ENCODE measurements around the gene SLC16A9.
A peak's percentile ranks its signal among the peaks of the same experiment; 100 is the strongest.

The SLC16A9 gene

GRCh38 chr10:59624136-59624535, 85.5 kb downstream of the SLC16A9 start:
- H3K27me3 Mint-ChIP-seq = peaks cover 2% of the 10 kb centered on the region
- no peak for DNase-seq (ENCODE audit: low spot score in 2 of 2)
- H3K36me3 Mint-ChIP-seq = no peaks in the 10 kb centered on the region
- H3K9me3 Mint-ChIP-seq = no peaks in the 10 kb centered on the region
- peaks cover 3% of the 10 kb centered on the region for H3K4me1 Mint-ChIP-seq
- ATAC-seq (ENCODE audit: low read depth) = no peak
- H3K4me3 Mint-ChIP-seq = no peak overlapping the region
- H3K27ac Mint-ChIP-seq = no peak overlapping the region

DNA sequence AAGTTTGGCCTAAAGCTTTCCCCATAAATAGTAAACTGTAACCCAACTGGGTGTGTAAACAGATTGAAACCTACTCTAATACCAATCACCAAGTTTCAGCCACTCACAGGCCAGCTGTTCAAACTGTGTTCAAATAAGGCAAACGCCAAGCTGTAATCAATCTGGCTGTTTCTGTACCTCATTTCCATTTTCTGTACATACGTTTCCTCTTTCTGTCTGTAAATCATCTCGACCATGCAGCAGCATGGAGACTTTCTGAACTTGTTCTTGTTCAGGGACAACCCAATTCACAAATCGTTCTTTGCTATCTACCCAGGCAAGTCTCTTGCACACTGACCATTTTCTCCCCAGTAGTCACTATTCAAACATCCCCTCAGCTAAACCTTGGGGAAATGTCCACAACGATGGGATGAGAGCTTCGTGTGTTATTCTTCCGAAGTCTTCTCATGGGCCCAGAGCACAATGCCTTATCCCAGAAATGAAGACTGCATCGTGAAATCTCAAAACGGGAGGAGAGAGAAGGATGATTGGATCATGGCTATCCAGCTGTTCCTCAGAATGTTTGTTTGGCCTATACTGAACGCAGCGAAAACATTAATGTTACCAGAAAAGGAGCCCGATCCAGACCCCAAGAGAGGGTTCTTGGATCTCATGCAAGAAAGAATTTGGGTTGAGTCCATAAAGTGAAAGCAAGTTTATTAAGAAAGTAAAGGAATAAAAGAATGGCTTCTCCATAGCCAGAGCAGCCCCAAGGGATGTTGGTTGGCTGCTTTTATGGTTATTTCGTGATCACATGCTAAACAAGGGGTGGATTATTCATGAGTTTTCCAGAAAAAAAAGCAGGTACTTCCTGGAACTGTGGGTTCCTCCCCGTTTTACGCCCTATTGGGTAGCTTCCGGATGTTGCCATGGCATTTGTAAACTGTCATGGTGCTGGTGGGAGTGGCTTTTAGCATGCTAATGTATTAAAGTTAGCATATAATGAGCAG, 86.2 kb downstream of the SLC16A9 start:
- Mint-ChIP-seq H3K4me1 (peaks cover 3% of the 10 kb centered on the region), H3K36me3 (no peaks in the 10 kb centered on the region), H3K27ac (no peak overlapping the region), H3K4me3 (no peak overlapping the region), H3K9me3 (no peaks in the 10 kb centered on the region), H3K27me3 (peaks cover 1% of the 10 kb centered on the region)
- no peak for DNase-seq (ENCODE audit: low spot score in 2 of 2)
- ATAC-seq (ENCODE audit: low read depth) = no peak

GRCh38 chr10:59622320-59623132, 87.1 kb downstream of the SLC16A9 start:
- peak in 1 of 2 donors; percentile 38 for DNase-seq (ENCODE audit: low spot score in 2 of 2)
- Mint-ChIP-seq H3K36me3 (no peaks in the 10 kb centered on the region), H3K27ac (no peak overlapping the region), H3K27me3 (peaks cover 1% of the 10 kb centered on the region), H3K4me1 (peaks cover 3% of the 10 kb centered on the region), H3K4me3 (no peak overlapping the region), H3K9me3 (no peaks in the 10 kb centered on the region)
- ATAC-seq (ENCODE audit: low read depth) = peak; percentile 47

GRCh38 chr10:59621771-59622170, 87.9 kb downstream of the SLC16A9 start:
- ATAC-seq (ENCODE audit: low read depth) (no peak), DNase-seq (ENCODE audit: low spot score in 2 of 2) (no peak)
- Mint-ChIP-seq H3K36me3 (no peaks in the 10 kb centered on the region), H3K27ac (no peak overlapping the region), H3K9me3 (no peaks in the 10 kb centered on the region), H3K27me3 (peaks cover 1% of the 10 kb centered on the region), H3K4me3 (no peak overlapping the region), H3K4me1 (peaks cover 3% of the 10 kb centered on the region)

- H3K4me1 Mint-ChIP-seq = no peaks in the 10 kb centered on the region
- H3K27ac Mint-ChIP-seq = no peak overlapping the region
- H3K4me3 Mint-ChIP-seq = no peak overlapping the region
- ATAC-seq (ENCODE audit: low read depth) (no peak), DNase-seq (ENCODE audit: low spot score in 2 of 2) (no peak)
- no peaks in the 10 kb centered on the region for H3K9me3 Mint-ChIP-seq
- no peaks in the 10 kb centered on the region for H3K36me3 Mint-ChIP-seq
- H3K27me3 Mint-ChIP-seq = peaks cover 4% of the 10 kb centered on the region
These were observed 91.0 kb downstream of the SLC16A9 start for GRCh38 chr10:59618666-59619065.

DNA sequence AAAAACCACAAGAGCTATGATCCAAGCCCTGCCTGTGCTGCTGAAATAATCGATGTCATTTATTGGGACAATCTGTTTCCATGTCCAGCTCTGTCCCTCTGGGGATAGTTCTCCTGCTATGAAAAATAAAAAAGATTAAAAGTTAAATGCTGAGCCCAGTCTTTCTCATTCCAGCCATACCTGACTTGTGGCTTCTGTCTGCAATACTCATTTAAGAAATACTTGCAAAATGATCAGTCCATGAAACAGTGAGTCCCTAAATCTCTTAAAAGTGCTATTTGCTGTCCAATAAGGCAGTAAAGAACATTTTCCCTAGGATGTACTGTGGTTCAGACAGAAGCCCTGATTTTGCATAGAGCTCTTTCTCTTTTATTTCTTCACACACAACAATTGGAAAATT, 91.7 kb downstream of the SLC16A9 start:
- no peaks in the 10 kb centered on the region for H3K36me3 Mint-ChIP-seq
- H3K27ac Mint-ChIP-seq = no peak overlapping the region
- ATAC-seq (ENCODE audit: low read depth) (no peak), DNase-seq (ENCODE audit: low spot score in 2 of 2) (no peak)
- H3K9me3 Mint-ChIP-seq = no peaks in the 10 kb centered on the region
- H3K27me3 Mint-ChIP-seq = peaks cover 4% of the 10 kb centered on the region
- H3K4me3 Mint-ChIP-seq = no peak overlapping the region
- no peaks in the 10 kb centered on the region for H3K4me1 Mint-ChIP-seq

GRCh38 chr10:59611048-59611447, 98.6 kb downstream of the SLC16A9 start:
- Mint-ChIP-seq H3K4me1 (no peaks in the 10 kb centered on the region), H3K4me3 (no peak overlapping the region), H3K36me3 (no peaks in the 10 kb centered on the region), H3K9me3 (no peaks in the 10 kb centered on the region), H3K27me3 (peaks cover 6% of the 10 kb centered on the region), H3K27ac (no peak overlapping the region)
- no peak for DNase-seq (ENCODE audit: low spot score in 2 of 2)
- no peak for ATAC-seq (ENCODE audit: low read depth)

- Mint-ChIP-seq H3K27ac (no peak overlapping the region), H3K9me3 (no peaks in the 10 kb centered on the region), H3K4me3 (no peak overlapping the region)
These were observed 101.7 kb downstream of the SLC16A9 start for GRCh38 chr10:59607970-59608369.

GRCh38 chr10:59606551-59606961, 103.1 kb downstream of the SLC16A9 start:
- DNase-seq (ENCODE audit: low spot score in 2 of 2) = no peak

More at GRCh38 chr10:59607970-59608369, 101.7 kb downstream of the SLC16A9 start:
- Mint-ChIP-seq H3K36me3 (no peaks in the 10 kb centered on the region), H3K27me3 (peaks cover 3% of the 10 kb centered on the region), H3K4me1 (no peaks in the 10 kb centered on the region)
- ATAC-seq (ENCODE audit: low read depth) (no peak), DNase-seq (ENCODE audit: low spot score in 2 of 2) (no peak)

GRCh38 chr10:59601985-59602384, 107.7 kb downstream of the SLC16A9 start:
- Mint-ChIP-seq H3K4me1 (no peaks in the 10 kb centered on the region), H3K27me3 (no peaks in the 10 kb centered on the region), H3K36me3 (no peaks in the 10 kb centered on the region), H3K9me3 (no peaks in the 10 kb centered on the region), H3K27ac (no peak overlapping the region), H3K4me3 (no peak overlapping the region)
- DNase-seq (ENCODE audit: low spot score in 2 of 2) = no peak
- ATAC-seq (ENCODE audit: low read depth) = no peak

More at GRCh38 chr10:59606551-59606961, 103.1 kb downstream of the SLC16A9 start:
- no peak for ATAC-seq (ENCODE audit: low read depth)
- no peaks in the 10 kb centered on the region for H3K36me3 Mint-ChIP-seq
- H3K9me3 Mint-ChIP-seq = no peaks in the 10 kb centered on the region
- no peak overlapping the region for H3K4me3 Mint-ChIP-seq
- H3K27me3 Mint-ChIP-seq = no peaks in the 10 kb centered on the region
- no peaks in the 10 kb centered on the region for H3K4me1 Mint-ChIP-seq
- H3K27ac Mint-ChIP-seq = no peak overlapping the region

Data from memory B cell (primary cell).